ENCODE measurements around the gene MVB12B. TPM values are rescaled to one million over a fixed set of nuclear protein-coding genes. Genes with fewer than 3 reads are reported as not detected.
A peak's percentile ranks its signal among the peaks of the same experiment; 100 is the strongest.

The MVB12B gene
- total RNA-seq, 1 experiment from 2014 or later: 5.8 TPM

DNA sequence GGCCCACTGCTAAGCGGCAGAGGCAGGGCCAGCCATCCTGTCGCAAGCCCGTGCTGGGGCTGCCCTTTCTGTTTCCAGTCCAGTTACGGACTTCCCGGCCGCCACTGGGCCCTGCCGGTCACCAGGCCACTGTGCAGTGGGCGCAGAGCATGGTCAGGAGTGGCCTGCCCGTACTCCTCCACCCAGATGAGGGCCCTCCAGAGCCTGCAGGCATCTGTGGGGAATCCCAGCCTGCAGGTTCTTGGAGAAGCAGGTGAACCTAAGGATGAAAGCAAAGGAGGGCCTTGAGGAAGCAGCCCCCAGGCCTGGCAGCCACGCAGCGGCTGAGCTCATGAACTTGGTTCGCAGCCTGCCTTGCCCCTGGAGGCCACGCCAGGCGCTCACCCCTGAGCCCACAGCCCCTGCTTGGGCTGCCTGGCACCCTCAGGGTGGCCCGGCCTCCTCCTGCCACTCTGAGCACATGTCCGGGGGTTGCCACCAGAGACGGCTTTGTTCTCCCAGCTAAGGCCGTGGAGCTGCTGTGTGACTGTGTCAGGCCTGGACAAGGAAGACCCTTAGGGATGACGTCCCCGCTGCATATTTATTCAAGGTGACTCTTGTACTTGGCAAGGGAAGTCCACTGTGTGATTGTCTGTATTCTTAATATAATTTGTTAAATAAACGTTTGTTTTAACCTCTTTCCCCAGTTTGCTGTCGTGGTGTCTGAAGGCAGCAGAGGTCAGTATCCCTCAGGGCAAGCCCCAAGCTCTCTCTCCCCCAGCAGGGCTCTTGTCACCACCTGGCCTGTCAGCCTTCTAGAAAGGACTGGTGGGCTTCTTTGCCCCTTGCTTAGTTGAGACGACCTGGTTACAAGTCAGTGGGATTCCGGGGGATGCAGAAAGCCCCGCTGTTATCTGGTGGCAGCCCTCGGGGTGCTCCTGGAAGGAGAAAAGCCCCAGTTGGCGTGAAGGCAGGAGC lies 180.0 kb downstream of the MVB12B start:
- Histone ChIP-seq H2AK5ac (ENCODE audit: insufficient read length, low read length) (no peak overlapping the region), H3K27ac (ENCODE audit: insufficient read length, low read depth, low read length) (no peak overlapping the region), H3K4me1 (ENCODE audit: insufficient read depth, low read length) (no peaks in the 10 kb centered on the region), H3K27me3 (ENCODE audit: insufficient read depth, low read length) (no peaks in the 10 kb centered on the region), H3K79me1 (ENCODE audit: insufficient read depth, low read depth, low read length, poor library complexity, severe bottlenecking) (no peaks in the 10 kb centered on the region), H3K14ac (ENCODE audit: insufficient read depth, low read length) (no peak overlapping the region; the same call in 1 of the 2 replicates), H3K4ac (ENCODE audit: low read depth, low read length) (no peak overlapping the region), H4K91ac (ENCODE audit: insufficient read length, low read depth, low read length) (no peak overlapping the region), H2BK5ac (ENCODE audit: insufficient read length, low read length) (no peak overlapping the region), H4K5ac (ENCODE audit: insufficient read length, low read depth, low read length) (no peak overlapping the region), H4K20me1 (ENCODE audit: control insufficient read depth, insufficient read depth, insufficient read length) (no peaks in the 10 kb centered on the region), H2BK120ac (ENCODE audit: low read depth, low read length, poor library complexity, severe bottlenecking) (no peak overlapping the region), H3K23me2 (ENCODE audit: insufficient read length, low read depth, low read length, poor library complexity, severe bottlenecking) (no peaks in the 10 kb centered on the region), H3K56ac (ENCODE audit: insufficient read length, low read depth, low read length) (no peak overlapping the region), H3K9ac (ENCODE audit: extremely low read depth, insufficient read length, low read length) (no peak overlapping the region), H3K79me2 (ENCODE audit: insufficient read depth, low read length) (no peaks in the 10 kb centered on the region), H2BK12ac (ENCODE audit: insufficient read length, low read depth, low read length) (no peak overlapping the region), H3K9me3 (ENCODE audit: control insufficient read depth, low read depth, low read length) (no peaks in the 10 kb centered on the region), H3T11ph (ENCODE audit: low read length) (no peak overlapping the region), H3K18ac (ENCODE audit: insufficient read length, low read depth, low read length) (no peak overlapping the region), H3K23ac (ENCODE audit: insufficient read length, low read depth, low read length) (no peak overlapping the region), H3K4me2 (ENCODE audit: insufficient read depth, insufficient read length, low read length) (no peak overlapping the region), H4K8ac (replicated peaks; ENCODE audit: insufficient read length, low read depth, low read length) (no peak overlapping the region), H2AFZ (ENCODE audit: low read length) (no peak overlapping the region), H2BK20ac (ENCODE audit: low read depth, low read length, poor library complexity, severe bottlenecking) (no peak overlapping the region), H2BK15ac (ENCODE audit: low read depth, low read length) (no peak overlapping the region)
- Mint-ChIP-seq H3K36me3 (ENCODE audit: insufficient read depth in 1 of 3, low read depth in 3 of 3) (no peaks in the 10 kb centered on the region), H3K9me3 (no peaks in the 10 kb centered on the region), H3K4me3 (no peak overlapping the region), H3K4me1 (peaks cover 0 to 10% of the 10 kb centered on the region in 2 experiments), H3K27me3 (ENCODE audit: low read depth) (peaks cover 11% of the 10 kb centered on the region), H3K27ac (peak overlapping the region in 1 of 3 experiments; percentile 18; a peak in 1 of 7 replicates)
- no peak for DNase-seq
- WGBS (ENCODE audit: extremely low coverage, insufficient read length, low lambda C conversion rate): no CpG with 5 or more reads among the region's 27 CpGs
- TF ChIP-seq, protein P1, sequence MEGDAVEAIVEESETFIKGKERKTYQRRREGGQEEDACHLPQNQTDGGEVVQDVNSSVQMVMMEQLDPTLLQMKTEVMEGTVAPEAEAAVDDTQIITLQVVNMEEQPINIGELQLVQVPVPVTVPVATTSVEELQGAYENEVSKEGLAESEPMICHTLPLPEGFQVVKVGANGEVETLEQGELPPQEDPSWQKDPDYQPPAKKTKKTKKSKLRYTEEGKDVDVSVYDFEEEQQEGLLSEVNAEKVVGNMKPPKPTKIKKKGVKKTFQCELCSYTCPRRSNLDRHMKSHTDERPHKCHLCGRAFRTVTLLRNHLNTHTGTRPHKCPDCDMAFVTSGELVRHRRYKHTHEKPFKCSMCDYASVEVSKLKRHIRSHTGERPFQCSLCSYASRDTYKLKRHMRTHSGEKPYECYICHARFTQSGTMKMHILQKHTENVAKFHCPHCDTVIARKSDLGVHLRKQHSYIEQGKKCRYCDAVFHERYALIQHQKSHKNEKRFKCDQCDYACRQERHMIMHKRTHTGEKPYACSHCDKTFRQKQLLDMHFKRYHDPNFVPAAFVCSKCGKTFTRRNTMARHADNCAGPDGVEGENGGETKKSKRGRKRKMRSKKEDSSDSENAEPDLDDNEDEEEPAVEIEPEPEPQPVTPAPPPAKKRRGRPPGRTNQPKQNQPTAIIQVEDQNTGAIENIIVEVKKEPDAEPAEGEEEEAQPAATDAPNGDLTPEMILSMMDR (conservative IDR thresholded peaks at IDR 0.05): no peak
